ENCODE data around the gene KCTD6. TPM values are rescaled to one million over a fixed set of nuclear protein-coding genes. Genes with fewer than 3 reads are reported as not detected.

Gene KCTD6
- total and polyA plus RNA-seq, 9 donors: 10.3 to 15.7 (median 12.1) TPM

Other genes with a start within 250 kb of the KCTD6 start
- 18.6 TPM for gene RPP14, start 185.9 kb upstream of the KCTD6 start, total RNA-seq
- gene RPP14, start 185.9 kb upstream of the KCTD6 start, polyA plus RNA-seq (ENCODE audit: insufficient read depth in 1 of 8, insufficient read length in 8 of 8, low replicate concordance in 1 of 8): 10 to 100 TPM; 14.3 to 24.6 (median 19.1) TPM
- gene HTD2, start 185.6 kb upstream of the KCTD6 start, total RNA-seq: 11.1 TPM
- 10 to 100 TPM in 4 of 8 donors, 1 to 10 TPM in 4; 7.8 to 12.5 (median 10.1) TPM for gene HTD2, start 185.6 kb upstream of the KCTD6 start, polyA plus RNA-seq (ENCODE audit: insufficient read depth in 1 of 8, insufficient read length in 8 of 8, low replicate concordance in 1 of 8)
- 17.7 TPM for gene PXK, start 159.2 kb upstream of the KCTD6 start, total RNA-seq
- gene PXK, start 159.2 kb upstream of the KCTD6 start, polyA plus RNA-seq (ENCODE audit: insufficient read depth in 1 of 8, insufficient read length in 8 of 8, low replicate concordance in 1 of 8): 10 to 100 TPM; 15.9 to 19.9 (median 17.3) TPM
- gene PDHB, start 58.3 kb upstream of the KCTD6 start, total RNA-seq: 78.8 TPM
- gene PDHB, start 58.3 kb upstream of the KCTD6 start, polyA plus RNA-seq (ENCODE audit: insufficient read depth in 1 of 8, insufficient read length in 8 of 8, low replicate concordance in 1 of 8): 10 to 100 TPM; 78.3 to 88.2 (median 82.6) TPM
- 21.9 TPM for gene ACOX2, start 45.1 kb downstream of the KCTD6 start, total RNA-seq
- gene ACOX2, start 45.1 kb downstream of the KCTD6 start, polyA plus RNA-seq (ENCODE audit: insufficient read depth in 1 of 8, insufficient read length in 8 of 8, low replicate concordance in 1 of 8): 10 to 100 TPM; 22.8 to 29.1 (median 24.0) TPM
- 0.84 TPM for gene FAM107A, start 85.3 kb downstream of the KCTD6 start, total RNA-seq
- 1 to 10 TPM in 5 of 8 donors, under 1 TPM in 3; 0.53 to 1.9 (median 1.2) TPM for gene FAM107A, start 85.3 kb downstream of the KCTD6 start, polyA plus RNA-seq (ENCODE audit: insufficient read depth in 1 of 8, insufficient read length in 8 of 8, low replicate concordance in 1 of 8)
- gene FAM3D, start 174.7 kb downstream of the KCTD6 start, total RNA-seq: 0.09 TPM
- gene FAM3D, start 174.7 kb downstream of the KCTD6 start, polyA plus RNA-seq (ENCODE audit: insufficient read depth in 1 of 8, insufficient read length in 8 of 8, low replicate concordance in 1 of 8): 1 to 10 TPM in 1 of 8 donors, under 1 TPM in 2, not detected in 5; 0.07 to 1.2 (median 0.69) TPM